ENCODE measurements around the gene STEAP3. TPM values are rescaled to one million over a fixed set of nuclear protein-coding genes. Genes with fewer than 3 reads are reported as not detected.

The STEAP3 gene
- total and polyA plus RNA-seq, 2 donors (not counting 1 experiment from before 2014, with no cell fraction given): 13.7 to 28.4 TPM

- Histone ChIP-seq H3K9me3 (ENCODE audit: control insufficient read depth, insufficient read depth, low read depth, low read length) (no peaks in the 10 kb centered on the region), H2AFZ (ENCODE audit: low read length) (no peak overlapping the region), H3K4me2 (ENCODE audit: extremely low read depth, insufficient read depth, low read length) (no peak overlapping the region), H3K79me2 (ENCODE audit: control insufficient read depth, insufficient read depth, low read length) (no peaks in the 10 kb centered on the region), H4K20me1 (ENCODE audit: control insufficient read depth, extremely low read depth, insufficient read depth, low read length) (no peaks in the 10 kb centered on the region), H3K36me3 (ENCODE audit: control insufficient read depth, insufficient read depth, low read length) (peaks cover 5% of the 10 kb centered on the region), H3K4me3 (replicated peaks in 1 of 4; ENCODE audit: control extremely low read depth in 1 of 4, insufficient read depth in 1 of 4, low read depth in 3 of 4, low read length in 4 of 4) (no peak overlapping the region), H3K9ac (ENCODE audit: insufficient read depth, low read length) (no peak overlapping the region), H3K4me1 (ENCODE audit: control insufficient read depth, extremely low read depth, insufficient read depth, low read length) (no peaks in the 10 kb centered on the region), H3K27ac (ENCODE audit: insufficient read depth, low read length) (no peak overlapping the region), H3K27me3 (ENCODE audit: control insufficient read depth, insufficient read depth, low read length) (no peaks in the 10 kb centered on the region)
- DNase-seq (ENCODE audit: low read depth in 2 of 2): no peak
- TF ChIP-seq, protein P1, sequence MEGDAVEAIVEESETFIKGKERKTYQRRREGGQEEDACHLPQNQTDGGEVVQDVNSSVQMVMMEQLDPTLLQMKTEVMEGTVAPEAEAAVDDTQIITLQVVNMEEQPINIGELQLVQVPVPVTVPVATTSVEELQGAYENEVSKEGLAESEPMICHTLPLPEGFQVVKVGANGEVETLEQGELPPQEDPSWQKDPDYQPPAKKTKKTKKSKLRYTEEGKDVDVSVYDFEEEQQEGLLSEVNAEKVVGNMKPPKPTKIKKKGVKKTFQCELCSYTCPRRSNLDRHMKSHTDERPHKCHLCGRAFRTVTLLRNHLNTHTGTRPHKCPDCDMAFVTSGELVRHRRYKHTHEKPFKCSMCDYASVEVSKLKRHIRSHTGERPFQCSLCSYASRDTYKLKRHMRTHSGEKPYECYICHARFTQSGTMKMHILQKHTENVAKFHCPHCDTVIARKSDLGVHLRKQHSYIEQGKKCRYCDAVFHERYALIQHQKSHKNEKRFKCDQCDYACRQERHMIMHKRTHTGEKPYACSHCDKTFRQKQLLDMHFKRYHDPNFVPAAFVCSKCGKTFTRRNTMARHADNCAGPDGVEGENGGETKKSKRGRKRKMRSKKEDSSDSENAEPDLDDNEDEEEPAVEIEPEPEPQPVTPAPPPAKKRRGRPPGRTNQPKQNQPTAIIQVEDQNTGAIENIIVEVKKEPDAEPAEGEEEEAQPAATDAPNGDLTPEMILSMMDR (conservative IDR thresholded peaks at IDR 0.05 in 1 of 2, IDR thresholded peaks at IDR 0.05 in 1 of 2; ENCODE audit: low read depth in 1 of 2, low read length in 2 of 2): no peak
- TF ChIP-seq EZH2 (IDR thresholded peaks at IDR 0.05; ENCODE audit: low read length, missing control alignments): no peak
These were observed 42.0 kb downstream of the STEAP3 start for GRCh38 chr2:119265693-119266066.

- H3K9ac ChIP-seq (ENCODE audit: insufficient read depth, low read length): no peak overlapping the region
- H3K9me3 ChIP-seq (ENCODE audit: control insufficient read depth, insufficient read depth, low read depth, low read length): no peaks in the 10 kb centered on the region
- TF ChIP-seq EZH2 (IDR thresholded peaks at IDR 0.05; ENCODE audit: low read length, missing control alignments): no peak
- TF ChIP-seq, protein P1 (conservative IDR thresholded peaks at IDR 0.05 in 1 of 2, IDR thresholded peaks at IDR 0.05 in 1 of 2; ENCODE audit: low read depth in 1 of 2, low read length in 2 of 2): no peak
- no peak overlapping the region for H3K27ac ChIP-seq (ENCODE audit: insufficient read depth, low read length)
- no peaks in the 10 kb centered on the region for H3K27me3 ChIP-seq (ENCODE audit: control insufficient read depth, insufficient read depth, low read length)
- no peaks in the 10 kb centered on the region for H3K4me1 ChIP-seq (ENCODE audit: control insufficient read depth, extremely low read depth, insufficient read depth, low read length)
- no peak overlapping the region for H3K4me2 ChIP-seq (ENCODE audit: extremely low read depth, insufficient read depth, low read length)
- no peak overlapping the region for H2AFZ ChIP-seq (ENCODE audit: low read length)
- peaks cover 5% of the 10 kb centered on the region for H3K36me3 ChIP-seq (ENCODE audit: control insufficient read depth, insufficient read depth, low read length)
- H3K4me3 ChIP-seq (replicated peaks in 1 of 4; ENCODE audit: control extremely low read depth in 1 of 4, insufficient read depth in 1 of 4, low read depth in 3 of 4, low read length in 4 of 4): no peak overlapping the region
- no peaks in the 10 kb centered on the region for H3K79me2 ChIP-seq (ENCODE audit: control insufficient read depth, insufficient read depth, low read length)
- no peak for DNase-seq (ENCODE audit: low read depth in 2 of 2)
- H4K20me1 ChIP-seq (ENCODE audit: control insufficient read depth, extremely low read depth, insufficient read depth, low read length): no peaks in the 10 kb centered on the region
These were observed 42.5 kb downstream of the STEAP3 start for GRCh38 chr2:119266091-119266589.

DNA sequence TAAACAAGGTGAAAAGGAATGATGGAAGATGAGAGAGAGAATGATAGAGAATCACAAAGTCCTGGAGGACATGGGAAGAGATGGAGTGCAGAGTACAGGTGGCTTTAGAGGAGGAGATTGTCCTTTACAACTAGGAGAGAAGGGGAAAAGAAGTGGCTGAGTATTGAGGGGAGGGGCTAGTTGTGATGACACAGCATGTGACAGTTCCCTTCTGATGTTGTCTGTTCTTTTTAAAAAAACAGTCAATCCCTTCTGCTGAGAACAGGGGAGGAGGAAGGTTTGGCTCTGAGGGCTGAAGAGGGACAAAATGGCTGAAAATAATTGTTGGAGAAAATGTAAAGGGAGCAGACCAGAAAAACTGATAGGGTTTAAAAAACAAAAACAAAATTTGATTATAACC is 44.0 kb downstream of the STEAP3 start:
- Histone ChIP-seq H3K9me3 (ENCODE audit: control insufficient read depth, insufficient read depth, low read depth, low read length) (no peaks in the 10 kb centered on the region), H3K9ac (ENCODE audit: insufficient read depth, low read length) (no peak overlapping the region), H3K4me2 (ENCODE audit: extremely low read depth, insufficient read depth, low read length) (no peak overlapping the region), H3K36me3 (ENCODE audit: control insufficient read depth, insufficient read depth, low read length) (peaks cover 5% of the 10 kb centered on the region), H3K27me3 (ENCODE audit: control insufficient read depth, insufficient read depth, low read length) (no peaks in the 10 kb centered on the region), H2AFZ (ENCODE audit: low read length) (no peak overlapping the region), H4K20me1 (ENCODE audit: control insufficient read depth, extremely low read depth, insufficient read depth, low read length) (no peaks in the 10 kb centered on the region), H3K27ac (ENCODE audit: insufficient read depth, low read length) (no peak overlapping the region), H3K4me3 (replicated peaks in 1 of 4; ENCODE audit: control extremely low read depth in 1 of 4, insufficient read depth in 1 of 4, low read depth in 3 of 4, low read length in 4 of 4) (no peak overlapping the region), H3K79me2 (ENCODE audit: control insufficient read depth, insufficient read depth, low read length) (no peaks in the 10 kb centered on the region), H3K4me1 (ENCODE audit: control insufficient read depth, extremely low read depth, insufficient read depth, low read length) (no peaks in the 10 kb centered on the region)
- no peak for TF ChIP-seq EZH2 (IDR thresholded peaks at IDR 0.05; ENCODE audit: low read length, missing control alignments)
- TF ChIP-seq, protein P1 (conservative IDR thresholded peaks at IDR 0.05 in 1 of 2, IDR thresholded peaks at IDR 0.05 in 1 of 2; ENCODE audit: low read depth in 1 of 2, low read length in 2 of 2): no peak
- no peak for DNase-seq (ENCODE audit: low read depth in 2 of 2)

Data from fibroblast of lung (primary cell).